Breast epithelium (tissue), 4 donors: ENCODE data around the gene RAPGEF4. TPM values are rescaled to one million over a fixed set of nuclear protein-coding genes. Genes with fewer than 3 reads are reported as not detected.
"Not testable (repeated sequence)": the region's sequence is repeated elsewhere in the genome, so short reads cannot be mapped to it uniquely, and the experiment has no call there.

ENCODE experiments used
- DNase-seq, 2 donors: peaks; one replicate each; pipeline ENCODE4 v3.0.0-alpha.2; 2019; ENCODE audit warnings: low spot score in 2 of 2
- H3K27ac ChIP-seq, 2 donors: fragments of 200-600 bp; sonication (generic) in 1 of 2; one replicate each; pipeline ENCODE4 v1.5.1; 2016 to 2019; ENCODE audit warnings: mild to moderate bottlenecking in 1 of 2
- H3K27me3 ChIP-seq, 2 donors: fragments of 200-600 bp; sonication (generic) in 1 of 2; one replicate each; pipeline versions ENCODE4 v1.5.1 to v1.6.0; 2017 to 2019; ENCODE audit warnings: control low read depth in 1 of 2, mild to moderate bottlenecking in 1 of 2
- H3K36me3 ChIP-seq: fragments of 200-600 bp; one replicate; pipeline ENCODE4 v1.5.1; 2019
- H3K4me1 ChIP-seq, 2 donors: fragments of 200-600 bp; sonication (generic); one replicate each; pipeline ENCODE4 v1.5.1; 2016 to 2019; ENCODE audit warnings: control low read depth in 1 of 2
- H3K4me3 ChIP-seq, 3 donors: fragments of 200-600 bp; sonication (generic); 1 replicate in 2 of 3; 2 replicates in 1 of 3; pipeline ENCODE4 v1.5.1; 2016 to 2019; ENCODE audit warnings: mild to moderate bottlenecking in 3 of 3, moderate library complexity in 2 of 3
- H3K9me3 ChIP-seq, 2 donors: fragments of 200-600 bp; sonication (generic) in 1 of 2; one replicate each; pipeline ENCODE4 v1.5.1; 2016 to 2019; ENCODE audit warnings: control low read depth in 1 of 2
- CTCF ChIP-seq, 3 donors: fragments of 450-650 bp; IDR thresholded peaks; one replicate each; pipeline ENCODE4 v1.5.1; 2016 to 2017; ENCODE audit warnings: antibody characterized with exemption in 3 of 3, mild to moderate bottlenecking in 3 of 3, moderate library complexity in 3 of 3
- POLR2A ChIP-seq: fragments of 450-650 bp; IDR thresholded peaks from one replicate; pipeline ENCODE4 v1.6.1; 2016; ENCODE audit warnings: antibody characterized with exemption, mild to moderate bottlenecking, moderate library complexity
- POLR2AphosphoS5 ChIP-seq, 3 donors: sonication (generic); formaldehyde crosslinking; IDR thresholded peaks; one replicate each; pipeline ENCODE4 v1.6.1; 2017; ENCODE audit warnings: antibody characterized with exemption in 3 of 3
- intact Hi-C: fragments of 100-400 bp; cut with DNase I; formaldehyde crosslinking; loops from one replicate; pipeline ENCODE4 v1.15.1; 2023; ENCODE audit warnings: low total_unique reads
- total RNA-seq, 3 donors: library from RNA; depleted of rRNA; stranded (reverse); fragments of >200 nt; gene quantifications; one replicate each; pipeline ENCODE4 v1.1.0, GENCODE V29; 2016

Gene RAPGEF4
- total RNA-seq, 3 donors from 2014 or later, result 7.7 to 12.8 (median 11.6) TPM

- TF ChIP-seq POLR2AphosphoS5 (IDR thresholded peaks at IDR 0.05), result no peak
- no peak for TF ChIP-seq CTCF (IDR thresholded peaks at IDR 0.05)
- no peak for TF ChIP-seq POLR2A
- intact Hi-C loops, result no loop called here
Measured at GRCh38 chr2:172745636-172746035, 10.0 kb downstream of the RAPGEF4 start.

GRCh38 chr2:172748543-172748942, 12.9 kb downstream of the RAPGEF4 start:
- H3K27me3 ChIP-seq, intact Hi-C loops, DNase-seq, H3K36me3 ChIP-seq, H3K27ac ChIP-seq, H3K4me1 ChIP-seq, H3K4me3 ChIP-seq: not testable (repeated sequence)
- peaks cover 0 to 12% of the 10 kb centered on the region in 2 donors for H3K9me3 ChIP-seq

More at GRCh38 chr2:172745636-172746035, 10.0 kb downstream of the RAPGEF4 start:
- H3K27ac ChIP-seq, result no peak overlapping the region
- H3K27me3 ChIP-seq, result no peaks in the 10 kb centered on the region
- H3K9me3 ChIP-seq, result peaks cover 0 to 12% of the 10 kb centered on the region in 2 donors
- no peaks in the 10 kb centered on the region for H3K36me3 ChIP-seq
- no peak overlapping the region for H3K4me3 ChIP-seq
- no peak for DNase-seq
- no peaks in the 10 kb centered on the region for H3K4me1 ChIP-seq

GRCh38 chr2:172749388-172749787, 13.7 kb downstream of the RAPGEF4 start:
- Histone ChIP-seq H3K9me3 (peaks cover 0 to 7% of the 10 kb centered on the region in 2 donors), H3K4me3 (no peak overlapping the region), H3K4me1 (no peaks in the 10 kb centered on the region), H3K27me3 (no peaks in the 10 kb centered on the region), H3K36me3 (no peaks in the 10 kb centered on the region), H3K27ac (no peak overlapping the region)
- DNase-seq, result no peak
- intact Hi-C loops, result no loop called here
- TF ChIP-seq CTCF (IDR thresholded peaks at IDR 0.05) (no peak), POLR2A (no peak), POLR2AphosphoS5 (IDR thresholded peaks at IDR 0.05) (no peak)

DNA sequence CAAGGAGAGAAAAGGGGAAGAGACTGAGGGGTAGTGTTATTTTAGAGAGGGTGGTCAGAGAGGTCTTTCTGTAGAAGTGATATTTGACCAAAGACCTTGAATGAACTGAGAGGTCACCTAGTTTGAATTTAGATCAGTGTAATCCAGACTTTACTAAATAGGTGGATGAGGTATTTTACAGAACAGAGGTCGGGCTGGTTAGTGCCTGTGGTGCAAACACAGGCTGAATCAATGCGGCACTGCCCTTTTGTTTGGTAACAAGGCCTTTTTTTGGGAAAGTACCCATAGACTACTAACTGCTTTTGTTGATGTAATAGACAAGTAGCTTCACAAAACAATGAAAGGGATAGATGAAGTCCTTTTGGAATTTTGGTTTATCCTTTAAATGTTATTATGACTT, 15.9 kb downstream of the RAPGEF4 start:
- no peaks in the 10 kb centered on the region for H3K27me3 ChIP-seq

DNA sequence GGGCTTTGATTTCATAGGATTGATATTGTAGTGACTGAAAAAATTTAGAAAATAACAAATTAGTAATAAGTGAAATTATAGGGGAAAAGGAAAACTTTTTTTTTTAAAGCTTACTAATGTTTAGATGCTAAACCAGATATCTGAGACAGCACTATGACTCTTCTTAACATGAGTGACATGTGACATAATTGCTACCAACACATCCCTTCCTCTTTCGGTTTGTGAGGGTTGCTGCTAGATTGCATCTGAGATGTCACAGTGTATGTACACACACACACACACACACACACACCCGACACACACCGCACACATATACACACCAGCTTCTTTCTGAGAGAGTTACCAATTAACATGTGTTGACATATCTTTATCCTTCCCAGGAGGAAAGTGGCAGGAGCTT, 18.0 kb downstream of the RAPGEF4 start:
- Histone ChIP-seq H3K9me3 (no peaks in the 10 kb centered on the region), H3K4me1 (no peaks in the 10 kb centered on the region), H3K36me3 (no peaks in the 10 kb centered on the region), H3K4me3 (no peak overlapping the region), H3K27ac (no peak overlapping the region), H3K27me3 (no peaks in the 10 kb centered on the region)
- no peak for DNase-seq
- TF ChIP-seq POLR2A (no peak), POLR2AphosphoS5 (IDR thresholded peaks at IDR 0.05) (no peak), CTCF (IDR thresholded peaks at IDR 0.05) (no peak)
- intact Hi-C loops, result no loop called here

More for the DNA sequence above, 15.9 kb downstream of the RAPGEF4 start:
- Histone ChIP-seq H3K9me3 (no peaks in the 10 kb centered on the region), H3K4me3 (no peak overlapping the region), H3K4me1 (no peaks in the 10 kb centered on the region), H3K27ac (no peak overlapping the region), H3K36me3 (no peaks in the 10 kb centered on the region)
- TF ChIP-seq POLR2A (no peak), CTCF (IDR thresholded peaks at IDR 0.05) (no peak), POLR2AphosphoS5 (IDR thresholded peaks at IDR 0.05) (no peak)
- intact Hi-C loops, result no loop called here
- no peak for DNase-seq

- H3K4me3 ChIP-seq, result no peak overlapping the region
- no peaks in the 10 kb centered on the region for H3K36me3 ChIP-seq
- H3K4me1 ChIP-seq, result no peaks in the 10 kb centered on the region
- no peak overlapping the region for H3K27ac ChIP-seq
- TF ChIP-seq POLR2AphosphoS5 (IDR thresholded peaks at IDR 0.05), result no peak
- no peak for TF ChIP-seq CTCF (IDR thresholded peaks at IDR 0.05)
- no peak for TF ChIP-seq POLR2A
- DNase-seq, result no peak
- H3K27me3 ChIP-seq, result no peaks in the 10 kb centered on the region
- intact Hi-C loops, result no loop called here
- H3K9me3 ChIP-seq, result peaks cover 11 to 21% of the 10 kb centered on the region in 2 donors
Measured at GRCh38 chr2:172759441-172759840, 23.8 kb downstream of the RAPGEF4 start.
